GM12878 (cell line): Measurements from ENCODE around the gene SLC9A3. TPM values are rescaled to one million over a fixed set of nuclear protein-coding genes. Genes with fewer than 3 reads are reported as not detected.

Experiments used
- BCL3 ChIP-seq: IDR thresholded peaks from 2 replicates; pipeline ENCODE4 v1.6.1; 2011; ENCODE audit warnings: borderline replicate concordance, low read depth, mild to moderate bottlenecking, moderate library complexity, low read length; ENCODE audit not compliant: insufficient read depth, poor library complexity, severe bottlenecking
- CBX5 ChIP-seq: sonication (generic); IDR thresholded peaks from 2 replicates; pipeline ENCODE4 v1.6.1; 2016; ENCODE audit warnings: low read depth, moderate library complexity, mild to moderate bottlenecking, inconsistent platforms
- EP300 ChIP-seq, 2 experiments: fragments of 150-350 bp in 1 of 2; IDR thresholded peaks; 2 replicates each; pipeline ENCODE4 v1.6.1; 2011 to 2012; ENCODE audit warnings: low read depth in 2 of 2, low read length in 2 of 2, borderline replicate concordance in 1 of 2, improper control_type of control experiment in 1 of 2, inconsistent platforms in 1 of 2; ENCODE audit not compliant: control insufficient read depth in 1 of 2
- HCFC1 ChIP-seq: fragments of 150-350 bp; IDR thresholded peaks from 2 replicates; pipeline ENCODE4 v1.6.1; 2014; ENCODE audit warnings: low read length
- HSF1 ChIP-seq: fragments of 150-350 bp; IDR thresholded peaks from 2 replicates; pipeline ENCODE4 v1.6.1; 2014; ENCODE audit warnings: mild to moderate bottlenecking, low read depth, low read length
- IKZF2 ChIP-seq, 2 experiments: fragments of 450-650 bp; IDR thresholded peaks; 2 replicates each; pipeline ENCODE4 v1.6.1; 2017; ENCODE audit warnings: mild to moderate bottlenecking in 2 of 2, moderate library complexity in 2 of 2
- MYC ChIP-seq: IDR thresholded peaks from 2 replicates; pipeline ENCODE4 v1.6.1; 2011; ENCODE audit warnings: mild to moderate bottlenecking, low read length, moderate library complexity, inconsistent platforms; ENCODE audit not compliant: insufficient read depth, insufficient replicate concordance, insufficient read length, severe bottlenecking
- PRDM15 ChIP-seq: fragments of 450-650 bp; formaldehyde crosslinking; IDR thresholded peaks from 2 replicates; pipeline ENCODE4 v1.4.0; 2020; ENCODE audit warnings: mild to moderate bottlenecking, moderate library complexity
- RAD51 ChIP-seq: fragments of 450-650 bp; IDR thresholded peaks from 2 replicates; pipeline ENCODE4 v1.6.1; 2016; ENCODE audit warnings: moderate library complexity, mild to moderate bottlenecking, inconsistent platforms
- RFX5 ChIP-seq: IDR thresholded peaks from 2 replicates; pipeline ENCODE4 v1.6.1; 2011; ENCODE audit warnings: low read depth, low read length, improper control_type of control experiment
- SMAD1 ChIP-seq: fragments of 450-650 bp; IDR thresholded peaks from 2 replicates; pipeline ENCODE4 v1.6.1; 2018; ENCODE audit warnings: mild to moderate bottlenecking, low read depth; ENCODE audit not compliant: partially characterized antibody
- TARDBP ChIP-seq: IDR thresholded peaks from 2 replicates; pipeline ENCODE4 v1.6.1; 2016; ENCODE audit warnings: borderline replicate concordance
- ZNF207 ChIP-seq: fragments of 450-650 bp; IDR thresholded peaks from 2 replicates; pipeline ENCODE4 v1.6.1; 2014; ENCODE audit warnings: antibody characterized with exemption, mild to moderate bottlenecking, borderline replicate concordance
- polyA plus RNA-seq, 11 experiments: library from polyadenylated mRNA; depleted of rRNA in 4 of 11; unstranded in 6 of 11; stranded (reverse) in 5 of 11; fragments of >200 nt; fragmentation: Nextera tagmentation in 4 of 11; fragmentation: Illumina TruSeq in 1 of 11; extraction: Ambion mirVana in 4 of 11; extraction: Trizol in 1 of 11; gene quantifications; 1 replicate in 1 of 11; 2 replicates in 10 of 11; pipeline versions ENCODE4 v1.2.1 to v1.2.3, GENCODE V29; 2011 to 2016; ENCODE audit warnings: inconsistent platforms in 2 of 11, missing spikeins in 2 of 11, low read depth in 1 of 11
- total RNA-seq, 4 experiments: library from RNA; depleted of rRNA in 3 of 4; stranded (reverse); fragments of >200 nt in 3 of 4; fragmentation: Illumina TruSeq in 1 of 4; extraction: Trizol in 1 of 4; gene quantifications; 2 replicates each; pipeline versions ENCODE4 v1.2.1 to v1.2.3, GENCODE V29; 2013 to 2021

The SLC9A3 gene
- total and polyA plus RNA-seq, 10 of the 15 experiments (the other 5 are each of a cell fraction or from before 2014, with no cell fraction given) = 0.04 to 5.2 (median 2.3) TPM; not detected in 1

- TF ChIP-seq ZNF207 (no peak), IKZF2 (IDR thresholded peaks at IDR 0.05) (no peak), BCL3 (no peak), SMAD1 (no peak), RAD51 (no peak), RFX5 (no peak), MYC (no peak), CBX5 (no peak), HCFC1 (no peak), HSF1 (no peak), PRDM15 (no peak), EP300 (IDR thresholded peaks at IDR 0.05; ENCODE audit: borderline replicate concordance in 1 of 2, control insufficient read depth in 1 of 2, low read depth in 2 of 2, low read length in 2 of 2) (no peak), TARDBP (no peak)
- TF ChIP-seq, all 136 proteins: peak for 0
These were observed 48.5 kb downstream of the SLC9A3 start (continued) for GRCh38 chr5:475704-476101.
